Skin epidermis (tissue), 12 donors: ENCODE data around the gene CPPED1.
A peak's percentile ranks its signal among the peaks of the same experiment; 100 is the strongest.

Experiments used
- H3K27ac ChIP-seq, 21 experiments: fragments of 200-600 bp; sonication (generic) in 11 of 21; one replicate each; pipeline ENCODE4 v1.5.0; 2020; ENCODE audit warnings: mild to moderate bottlenecking in 3 of 21, inconsistent platforms in 2 of 21, moderate library complexity in 2 of 21
- H3K4me3 ChIP-seq, 7 experiments: fragments of 200-600 bp; sonication (generic) in 2 of 7; one replicate each; pipeline ENCODE4 v1.5.0; 2020; ENCODE audit warnings: inconsistent platforms in 2 of 7, mild to moderate bottlenecking in 2 of 7, moderate library complexity in 1 of 7

CPPED1 gene

GRCh38 chr16:12664164-12664733 is 139.4 kb downstream of the CPPED1 start:
- H3K27ac ChIP-seq: no peak overlapping the region
- no peak overlapping the region for H3K4me3 ChIP-seq

- Histone ChIP-seq H3K4me3 (no peak overlapping the region), H3K27ac (no peak overlapping the region)
Measured at GRCh38 chr16:12661656-12662172, 142.0 kb downstream of the CPPED1 start.

- Histone ChIP-seq H3K4me3 (no peak overlapping the region), H3K27ac (no peak overlapping the region)
Measured at GRCh38 chr16:12659871-12660270, 143.8 kb downstream of the CPPED1 start.

- H3K27ac ChIP-seq: no peak overlapping the region
- no peak overlapping the region for H3K4me3 ChIP-seq
Measured at GRCh38 chr16:12658506-12658905, 145.2 kb downstream of the CPPED1 start.

GRCh38 chr16:12655537-12655936 is 148.2 kb downstream of the CPPED1 start:
- H3K4me3 ChIP-seq: no peak overlapping the region
- no peak overlapping the region for H3K27ac ChIP-seq

GRCh38 chr16:12653820-12654392 is 149.8 kb downstream of the CPPED1 start:
- H3K27ac ChIP-seq: no peak overlapping the region
- no peak overlapping the region for H3K4me3 ChIP-seq

GRCh38 chr16:12652924-12653323 is 150.8 kb downstream of the CPPED1 start:
- Histone ChIP-seq H3K4me3 (no peak overlapping the region), H3K27ac (no peak overlapping the region)

- no peak overlapping the region for H3K27ac ChIP-seq
- no peak overlapping the region for H3K4me3 ChIP-seq
Measured at GRCh38 chr16:12651765-12652512, 151.7 kb downstream of the CPPED1 start.

- Histone ChIP-seq H3K27ac (no peak overlapping the region), H3K4me3 (no peak overlapping the region)
Measured at GRCh38 chr16:12649356-12649755, 154.3 kb downstream of the CPPED1 start.

- no peak overlapping the region for H3K4me3 ChIP-seq
- peak overlapping the region in 1 of 21 experiments; percentile 16 for H3K27ac ChIP-seq
Measured at GRCh38 chr16:12646490-12647274, 157.0 kb downstream of the CPPED1 start.

- H3K4me3 ChIP-seq: no peak overlapping the region
- H3K27ac ChIP-seq: no peak overlapping the region
Measured at GRCh38 chr16:12646098-12646489, 157.6 kb downstream of the CPPED1 start.

- Histone ChIP-seq H3K27ac (no peak overlapping the region), H3K4me3 (no peak overlapping the region)
Measured at GRCh38 chr16:12643034-12643455, 160.6 kb downstream of the CPPED1 start.

GRCh38 chr16:12639044-12639443 is 164.6 kb downstream of the CPPED1 start:
- no peak overlapping the region for H3K4me3 ChIP-seq

GRCh38 chr16:12637002-12637401 is 166.7 kb downstream of the CPPED1 start:
- no peak overlapping the region for H3K27ac ChIP-seq

More at GRCh38 chr16:12639044-12639443, 164.6 kb downstream of the CPPED1 start:
- H3K27ac ChIP-seq: no peak overlapping the region

GRCh38 chr16:12629271-12629670 is 174.4 kb downstream of the CPPED1 start:
- H3K27ac ChIP-seq: no peak overlapping the region
- H3K4me3 ChIP-seq: no peak overlapping the region

More at GRCh38 chr16:12637002-12637401, 166.7 kb downstream of the CPPED1 start:
- H3K4me3 ChIP-seq: no peak overlapping the region

- Histone ChIP-seq H3K27ac (no peak overlapping the region), H3K4me3 (no peak overlapping the region)
Measured at GRCh38 chr16:12628536-12628935, 175.2 kb downstream of the CPPED1 start.

- no peak overlapping the region for H3K4me3 ChIP-seq
- H3K27ac ChIP-seq: no peak overlapping the region
Measured at GRCh38 chr16:12627394-12627793, 176.3 kb downstream of the CPPED1 start.

- Histone ChIP-seq H3K4me3 (no peak overlapping the region), H3K27ac (no peak overlapping the region)
Measured at GRCh38 chr16:12626411-12626810, 177.3 kb downstream of the CPPED1 start.

- Histone ChIP-seq H3K4me3 (no peak overlapping the region), H3K27ac (no peak overlapping the region)
Measured at GRCh38 chr16:12625716-12626115, 178.0 kb downstream of the CPPED1 start.

GRCh38 chr16:12625068-12625467 is 178.6 kb downstream of the CPPED1 start:
- H3K27ac ChIP-seq: no peak overlapping the region
- no peak overlapping the region for H3K4me3 ChIP-seq
